ENCODE data around the gene DMGDH. TPM values are rescaled to one million over a fixed set of nuclear protein-coding genes. Genes with fewer than 3 reads are reported as not detected.

The DMGDH gene
- total and polyA plus RNA-seq, 2 of the 4 experiments (the other 2 are of a cell fraction) = 0.18 TPM; not detected in 1

DNA sequence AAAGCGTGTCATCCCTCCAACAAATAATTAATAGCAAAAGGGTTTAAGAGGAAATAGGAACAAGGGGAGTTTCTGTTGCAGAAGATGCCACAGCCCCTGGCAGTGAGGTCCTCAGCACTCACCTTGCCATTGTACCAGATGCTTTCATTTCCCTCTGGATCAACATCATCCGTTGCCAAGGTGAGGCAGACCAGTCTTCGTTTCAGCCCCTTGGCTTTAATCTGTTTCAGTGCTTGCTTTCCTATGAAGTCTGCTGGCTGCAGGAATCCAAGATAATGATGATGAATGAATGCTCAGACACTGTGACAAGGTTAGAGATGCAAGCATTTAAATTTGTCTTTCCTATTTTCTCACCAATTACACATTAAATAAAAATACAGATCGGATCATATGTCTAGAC, 64.3 kb downstream of the DMGDH start:
- no peak overlapping the region for H2BK5ac ChIP-seq (ENCODE audit: low read depth, low read length, poor library complexity, severe bottlenecking)
- no peaks in the 10 kb centered on the region for H4K20me1 ChIP-seq (ENCODE audit: insufficient read depth, low read length)
- H3K14ac ChIP-seq (replicated peaks; ENCODE audit: low read depth, low read length) = no peak overlapping the region
- no peaks in the 10 kb centered on the region; the same call in 1 of the 2 replicates for H3K9me1 ChIP-seq (ENCODE audit: insufficient read depth, low read length)
- peaks cover 4% of the 10 kb centered on the region for H3K4me1 ChIP-seq (ENCODE audit: control insufficient read depth, insufficient read depth, low read length)
- H4K91ac ChIP-seq (ENCODE audit: insufficient read depth, low read depth, low read length) = no peak overlapping the region
- in situ Hi-C loops (cut with MboI; ENCODE audit: low sequenced_read_pairs) = no loop called here
- H3K23ac ChIP-seq (ENCODE audit: low read depth, low read length) = no peak overlapping the region
- H3K4ac ChIP-seq (ENCODE audit: low read depth, low read length) = no peak overlapping the region
- no CpG with 5 or more reads among the region's 4 CpGs for WGBS, 2 experiments (ENCODE audit: extremely low coverage in 2 of 2, insufficient read length in 1 of 2)
- BruUV-seq (replicated peaks) = no TSS peak
- intact Hi-C loops (cut with micrococcal nuclease) = no loop called here
- H4K8ac ChIP-seq (ENCODE audit: low read depth in 2 of 2, low read length in 2 of 2) = no peak overlapping the region
- no peak overlapping the region for H3K27ac ChIP-seq (ENCODE audit: insufficient read depth, low read length)
- H3K9me3 ChIP-seq (ENCODE audit: control insufficient read depth, insufficient read depth, low read length) = no peaks in the 10 kb centered on the region
- no peaks in the 10 kb centered on the region for H3K27me3 ChIP-seq (ENCODE audit: control insufficient read depth, insufficient read depth, low read length)
- no peak overlapping the region for H2BK20ac ChIP-seq (ENCODE audit: low read depth, low read length)
- DNase-seq = no peak
- H2BK15ac ChIP-seq (ENCODE audit: low read depth, low read length) = no peak overlapping the region
- no peak overlapping the region for H3K4me3 ChIP-seq (ENCODE audit: insufficient read depth, low read depth, low read length)
- no peak overlapping the region for H3K18ac ChIP-seq (ENCODE audit: low read depth, low read length)
- H3K56ac ChIP-seq (ENCODE audit: extremely low read depth, insufficient read depth, low read length) = no peak overlapping the region
- dilution Hi-C loops (cut with HindIII; ENCODE audit: low sequenced_read_pairs, unreplicated experiment) = no loop called here
- no peak overlapping the region for H4K5ac ChIP-seq (ENCODE audit: low read depth, low read length)
- no peak for ATAC-seq (ENCODE audit: low read depth)
- ChIA-PET POLR2A (ENCODE audit: unreplicated experiment) (no interaction called here), CTCF (no interaction called here)
- no peaks in the 10 kb centered on the region for H3K79me1 ChIP-seq (ENCODE audit: low read depth in 1 of 2, low read length in 2 of 2)
- no peak overlapping the region for H2AK9ac ChIP-seq (replicated peaks; ENCODE audit: low read depth, low read length, poor library complexity)
- no peaks in the 10 kb centered on the region for H3K36me3 ChIP-seq (ENCODE audit: control insufficient read depth, insufficient read depth, low read length)
- no peak overlapping the region for H2AK5ac ChIP-seq (ENCODE audit: low read depth, low read length)
- no peak overlapping the region for H2BK120ac ChIP-seq (ENCODE audit: low read depth, low read length)
- no peak overlapping the region for H3K4me2 ChIP-seq (ENCODE audit: low read depth, low read length)
- H3K9ac ChIP-seq (ENCODE audit: low read depth, low read length) = no peak overlapping the region
- no peak for TF ChIP-seq RFX5 (IDR thresholded peaks at IDR 0.05; ENCODE audit: low read depth, low read length)
- no peak for TF ChIP-seq POLR2A (IDR thresholded peaks at IDR 0.05; ENCODE audit: low read depth, low read length)
- TF ChIP-seq BHLHE40 (IDR thresholded peaks at IDR 0.05; ENCODE audit: low read depth, low read length) = no peak
- TF ChIP-seq MAFK (IDR thresholded peaks at IDR 0.05; ENCODE audit: low read depth, low read length) = no peak
- TF ChIP-seq MAZ (IDR thresholded peaks at IDR 0.05; ENCODE audit: borderline replicate concordance, low read depth, low read length) = no peak
- TF ChIP-seq MXI1 (IDR thresholded peaks at IDR 0.05; ENCODE audit: borderline replicate concordance, low read depth, low read length) = no peak
- TF ChIP-seq CHD1 (IDR thresholded peaks at IDR 0.05; ENCODE audit: low read depth, low read length) = no peak
- no peak for TF ChIP-seq FOS (IDR thresholded peaks at IDR 0.05; ENCODE audit: low read depth, low read length)
- TF ChIP-seq RAD21 (IDR thresholded peaks at IDR 0.05; ENCODE audit: low read length) = no peak
- no peak for TF ChIP-seq SMC3 (IDR thresholded peaks at IDR 0.05; ENCODE audit: low read depth, low read length)
- TF ChIP-seq, protein P1, sequence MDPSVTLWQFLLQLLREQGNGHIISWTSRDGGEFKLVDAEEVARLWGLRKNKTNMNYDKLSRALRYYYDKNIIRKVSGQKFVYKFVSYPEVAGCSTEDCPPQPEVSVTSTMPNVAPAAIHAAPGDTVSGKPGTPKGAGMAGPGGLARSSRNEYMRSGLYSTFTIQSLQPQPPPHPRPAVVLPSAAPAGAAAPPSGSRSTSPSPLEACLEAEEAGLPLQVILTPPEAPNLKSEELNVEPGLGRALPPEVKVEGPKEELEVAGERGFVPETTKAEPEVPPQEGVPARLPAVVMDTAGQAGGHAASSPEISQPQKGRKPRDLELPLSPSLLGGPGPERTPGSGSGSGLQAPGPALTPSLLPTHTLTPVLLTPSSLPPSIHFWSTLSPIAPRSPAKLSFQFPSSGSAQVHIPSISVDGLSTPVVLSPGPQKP (IDR thresholded peaks at IDR 0.05; ENCODE audit: borderline replicate concordance, low read depth, low read length) = no peak
- no peak for TF ChIP-seq RCOR1 (IDR thresholded peaks at IDR 0.05; ENCODE audit: insufficient replicate concordance, low read length)
- TF ChIP-seq, protein P2, sequence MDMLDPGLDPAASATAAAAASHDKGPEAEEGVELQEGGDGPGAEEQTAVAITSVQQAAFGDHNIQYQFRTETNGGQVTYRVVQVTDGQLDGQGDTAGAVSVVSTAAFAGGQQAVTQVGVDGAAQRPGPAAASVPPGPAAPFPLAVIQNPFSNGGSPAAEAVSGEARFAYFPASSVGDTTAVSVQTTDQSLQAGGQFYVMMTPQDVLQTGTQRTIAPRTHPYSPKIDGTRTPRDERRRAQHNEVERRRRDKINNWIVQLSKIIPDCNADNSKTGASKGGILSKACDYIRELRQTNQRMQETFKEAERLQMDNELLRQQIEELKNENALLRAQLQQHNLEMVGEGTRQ (IDR thresholded peaks at IDR 0.05; ENCODE audit: low read depth, low read length) = no peak
- no peak for TF ChIP-seq NFE2L2 (IDR thresholded peaks at IDR 0.05; ENCODE audit: low read depth, low read length)
- no peak for TF ChIP-seq CEBPB (IDR thresholded peaks at IDR 0.05; ENCODE audit: low read depth, low read length)
- TF ChIP-seq, protein P3, sequence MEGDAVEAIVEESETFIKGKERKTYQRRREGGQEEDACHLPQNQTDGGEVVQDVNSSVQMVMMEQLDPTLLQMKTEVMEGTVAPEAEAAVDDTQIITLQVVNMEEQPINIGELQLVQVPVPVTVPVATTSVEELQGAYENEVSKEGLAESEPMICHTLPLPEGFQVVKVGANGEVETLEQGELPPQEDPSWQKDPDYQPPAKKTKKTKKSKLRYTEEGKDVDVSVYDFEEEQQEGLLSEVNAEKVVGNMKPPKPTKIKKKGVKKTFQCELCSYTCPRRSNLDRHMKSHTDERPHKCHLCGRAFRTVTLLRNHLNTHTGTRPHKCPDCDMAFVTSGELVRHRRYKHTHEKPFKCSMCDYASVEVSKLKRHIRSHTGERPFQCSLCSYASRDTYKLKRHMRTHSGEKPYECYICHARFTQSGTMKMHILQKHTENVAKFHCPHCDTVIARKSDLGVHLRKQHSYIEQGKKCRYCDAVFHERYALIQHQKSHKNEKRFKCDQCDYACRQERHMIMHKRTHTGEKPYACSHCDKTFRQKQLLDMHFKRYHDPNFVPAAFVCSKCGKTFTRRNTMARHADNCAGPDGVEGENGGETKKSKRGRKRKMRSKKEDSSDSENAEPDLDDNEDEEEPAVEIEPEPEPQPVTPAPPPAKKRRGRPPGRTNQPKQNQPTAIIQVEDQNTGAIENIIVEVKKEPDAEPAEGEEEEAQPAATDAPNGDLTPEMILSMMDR (conservative IDR thresholded peaks at IDR 0.05; ENCODE audit: low read depth, low read length) = no peak
- H2AFZ ChIP-seq (replicated peaks; ENCODE audit: low read length, poor library complexity) = no peak overlapping the region
